Transverse colon (tissue), 4 donors: ENCODE data around the gene STAB1. TPM values are rescaled to one million over a fixed set of nuclear protein-coding genes. Genes with fewer than 3 reads are reported as not detected.

Experiments
- DNase-seq: peaks from one replicate; pipeline ENCODE4 v3.0.0-alpha.2; 2019
- H3K27ac ChIP-seq, 4 donors: fragments of 200-600 bp; sonication (generic); 2 replicates each; pipeline ENCODE4 v1.5.1; 2016 to 2018; ENCODE audit warnings: inconsistent platforms in 4 of 4
- H3K27me3 ChIP-seq: fragments of 200-600 bp; sonication (generic); 2 replicates; pipeline ENCODE4 v1.5.1; 2017; ENCODE audit warnings: inconsistent platforms
- H3K36me3 ChIP-seq, 4 donors: fragments of 200-600 bp; sonication (generic); 2 replicates each; pipeline ENCODE4 v1.5.1; 2017 to 2019; ENCODE audit warnings: inconsistent platforms in 4 of 4
- H3K4me1 ChIP-seq, 4 donors: fragments of 200-600 bp; sonication (generic); 2 replicates each; pipeline ENCODE4 v1.5.1; 2017 to 2020; ENCODE audit warnings: inconsistent platforms in 4 of 4
- H3K4me3 ChIP-seq, 4 donors: fragments of 200-600 bp; sonication (generic); 1 replicate in 1 of 4; 2 replicates in 3 of 4; pipeline versions ENCODE4 v1.5.1 to v1.6.1; 2017 to 2019; ENCODE audit warnings: inconsistent platforms in 4 of 4
- H3K9me3 ChIP-seq, 2 donors: fragments of 200-600 bp; sonication (generic); 2 replicates each; pipeline ENCODE4 v1.5.1; 2017 to 2019; ENCODE audit warnings: inconsistent platforms in 2 of 2
- EP300 ChIP-seq: sonication (generic); formaldehyde crosslinking; IDR thresholded peaks from one replicate; pipeline ENCODE4 v1.6.1; 2017; ENCODE audit warnings: antibody characterized with exemption, low read depth
- POLR2A ChIP-seq: fragments of 450-650 bp; IDR thresholded peaks from one replicate; pipeline ENCODE4 v1.6.1; 2016; ENCODE audit warnings: antibody characterized with exemption, mild to moderate bottlenecking, moderate library complexity
- POLR2AphosphoS5 ChIP-seq, 3 donors: sonication (generic); formaldehyde crosslinking; IDR thresholded peaks; one replicate each; pipeline ENCODE4 v1.6.1; 2016; ENCODE audit warnings: antibody characterized with exemption in 3 of 3
- WGBS, 2 donors: methylation state at CpG; one replicate each; pipeline ENCODE4 v1.1.5; 2018; ENCODE audit warnings: low coverage in 1 of 2; 5-methylcytosine and 5-hydroxymethylcytosine counted together
- in situ Hi-C, 4 donors: fragments of 200-750 bp; cut with MboI; loops; one replicate each; pipeline versions ENCODE4 v1.15.0 to v1.15.1; 2017; ENCODE audit warnings: low sequenced_read_pairs in 3 of 4, low pct_ligation_motif_present in 1 of 4, low pct_unique_long_range_greater_than_20kb in 1 of 4
- intact Hi-C: fragments of 100-400 bp; cut with DNase I; formaldehyde crosslinking; loops from one replicate; pipeline ENCODE4 v1.15.1; 2023; ENCODE audit warnings: low total_unique reads
- total RNA-seq, 4 donors: library from RNA; depleted of rRNA; stranded (reverse); fragments of >200 nt; gene quantifications; one replicate each; pipeline ENCODE4 v1.1.0, GENCODE V29; 2016
- TF ChIP-seq, protein P1 (sequence below), 5 experiments: fragments of 200-600 bp in 3 of 5; fragments of 450-650 bp in 2 of 5; sonication (generic) in 3 of 5; IDR thresholded peaks; 1 replicate in 2 of 5; 2 replicates in 3 of 5; pipeline ENCODE4 v1.5.1; 2016 to 2017; ENCODE audit warnings: antibody characterized with exemption in 5 of 5, inconsistent platforms in 3 of 5, mild to moderate bottlenecking in 2 of 5, moderate library complexity in 1 of 5

Gene STAB1
- total RNA-seq, 4 donors from 2014 or later = 42.6 to 152 (median 70.3) TPM

DNA sequence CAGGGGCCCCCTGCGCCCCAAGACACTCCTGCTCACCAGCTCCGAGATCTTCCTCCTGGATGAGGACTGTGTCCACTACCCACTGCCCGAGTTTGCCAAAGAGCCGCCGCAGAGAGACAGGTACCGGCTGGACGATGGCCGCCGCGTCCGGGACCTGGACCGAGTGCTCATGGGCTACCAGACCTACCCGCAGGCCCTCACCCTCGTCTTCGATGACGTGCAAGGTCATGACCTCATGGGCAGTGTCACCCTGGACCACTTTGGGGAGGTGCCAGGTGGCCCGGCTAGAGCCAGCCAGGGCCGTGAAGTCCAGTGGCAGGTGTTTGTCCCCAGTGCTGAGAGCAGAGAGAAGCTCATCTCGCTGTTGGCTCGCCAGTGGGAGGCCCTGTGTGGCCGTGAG lies 3.1 kb upstream of the STAB1 start:
- no peaks in the 10 kb centered on the region for H3K9me3 ChIP-seq
- H3K4me1 ChIP-seq = peaks cover 0 to 3% (median 0%) of the 10 kb centered on the region in 4 donors
- H3K27me3 ChIP-seq = no peaks in the 10 kb centered on the region
- H3K36me3 ChIP-seq = peaks cover 0 to 37% (median 18%) of the 10 kb centered on the region in 4 donors
- H3K27ac ChIP-seq = no peak overlapping the region
- 92% methylated on average over 18 of the region's 21 CpGs; no CpG with 5 or more reads in 1 of the 2 donors for WGBS, 2 donors
- H3K4me3 ChIP-seq = no peak overlapping the region
- DNase-seq = no peak
- TF ChIP-seq POLR2AphosphoS5 (IDR thresholded peaks at IDR 0.05) (no peak), EP300 (no peak), POLR2A (no peak)
- TF ChIP-seq, protein P1, sequence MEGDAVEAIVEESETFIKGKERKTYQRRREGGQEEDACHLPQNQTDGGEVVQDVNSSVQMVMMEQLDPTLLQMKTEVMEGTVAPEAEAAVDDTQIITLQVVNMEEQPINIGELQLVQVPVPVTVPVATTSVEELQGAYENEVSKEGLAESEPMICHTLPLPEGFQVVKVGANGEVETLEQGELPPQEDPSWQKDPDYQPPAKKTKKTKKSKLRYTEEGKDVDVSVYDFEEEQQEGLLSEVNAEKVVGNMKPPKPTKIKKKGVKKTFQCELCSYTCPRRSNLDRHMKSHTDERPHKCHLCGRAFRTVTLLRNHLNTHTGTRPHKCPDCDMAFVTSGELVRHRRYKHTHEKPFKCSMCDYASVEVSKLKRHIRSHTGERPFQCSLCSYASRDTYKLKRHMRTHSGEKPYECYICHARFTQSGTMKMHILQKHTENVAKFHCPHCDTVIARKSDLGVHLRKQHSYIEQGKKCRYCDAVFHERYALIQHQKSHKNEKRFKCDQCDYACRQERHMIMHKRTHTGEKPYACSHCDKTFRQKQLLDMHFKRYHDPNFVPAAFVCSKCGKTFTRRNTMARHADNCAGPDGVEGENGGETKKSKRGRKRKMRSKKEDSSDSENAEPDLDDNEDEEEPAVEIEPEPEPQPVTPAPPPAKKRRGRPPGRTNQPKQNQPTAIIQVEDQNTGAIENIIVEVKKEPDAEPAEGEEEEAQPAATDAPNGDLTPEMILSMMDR (IDR thresholded peaks at IDR 0.05) = no peak
- intact Hi-C loops = no loop called here
- in situ Hi-C loops = no loop called here

DNA sequence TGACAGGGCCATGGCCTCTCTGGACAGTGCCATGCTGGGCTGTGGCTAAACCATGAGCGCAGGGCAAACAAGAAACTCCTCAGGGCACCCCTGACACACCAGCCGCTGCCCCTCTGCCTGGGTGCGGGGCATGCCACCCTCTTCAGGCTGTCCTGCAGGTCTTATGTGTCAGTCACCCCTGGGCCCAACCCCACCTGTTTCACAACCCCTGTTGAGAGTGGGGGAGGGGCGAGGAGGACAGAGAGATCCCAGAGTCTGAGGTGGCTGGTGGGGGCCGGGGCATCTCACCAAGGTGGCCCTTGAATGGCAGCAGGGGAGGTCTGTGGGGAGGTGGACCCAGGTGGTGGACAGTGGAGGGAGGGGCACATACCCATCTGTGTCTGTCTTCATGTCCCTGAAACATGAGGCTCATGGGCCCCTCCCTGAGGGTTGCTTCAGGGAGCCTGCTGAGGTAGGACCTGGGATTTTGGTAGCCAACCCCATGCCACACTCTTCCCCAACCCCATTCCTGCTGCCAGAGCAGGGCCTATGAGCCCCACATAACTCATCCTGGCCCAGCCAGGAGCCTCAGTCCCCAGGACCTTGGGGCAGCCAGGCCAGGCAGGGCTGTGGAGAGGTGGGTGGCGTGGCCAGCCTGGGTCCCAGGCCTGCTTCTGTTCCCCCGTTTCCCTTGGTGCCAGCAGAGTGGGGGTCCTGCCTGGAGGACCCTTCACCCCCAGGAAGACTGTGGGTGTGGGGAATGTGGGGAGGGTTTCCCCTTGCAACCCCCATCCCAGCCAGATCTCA lies 1.7 kb upstream of the STAB1 start:
- WGBS, 2 donors = 93% methylated on average over 7 of the region's 7 CpGs; no CpG with 5 or more reads in 1 of the 2 donors
- peaks cover 0 to 31% (median 15%) of the 10 kb centered on the region in 4 donors for H3K36me3 ChIP-seq
- H3K4me1 ChIP-seq = peaks cover 0 to 6% (median 0%) of the 10 kb centered on the region in 4 donors
- no peaks in the 10 kb centered on the region for H3K27me3 ChIP-seq
- in situ Hi-C loops (no loop called here), intact Hi-C loops (no loop called here)
- TF ChIP-seq EP300 = no peak
- TF ChIP-seq POLR2AphosphoS5 (IDR thresholded peaks at IDR 0.05) = no peak
- TF ChIP-seq, protein P1 (IDR thresholded peaks at IDR 0.05) = no peak
- no peak for TF ChIP-seq POLR2A
- no peaks in the 10 kb centered on the region for H3K9me3 ChIP-seq
- no peak for DNase-seq
- H3K4me3 ChIP-seq = no peak overlapping the region
- peak overlapping the region in 1 of 4 donors; percentile 8 for H3K27ac ChIP-seq

DNA sequence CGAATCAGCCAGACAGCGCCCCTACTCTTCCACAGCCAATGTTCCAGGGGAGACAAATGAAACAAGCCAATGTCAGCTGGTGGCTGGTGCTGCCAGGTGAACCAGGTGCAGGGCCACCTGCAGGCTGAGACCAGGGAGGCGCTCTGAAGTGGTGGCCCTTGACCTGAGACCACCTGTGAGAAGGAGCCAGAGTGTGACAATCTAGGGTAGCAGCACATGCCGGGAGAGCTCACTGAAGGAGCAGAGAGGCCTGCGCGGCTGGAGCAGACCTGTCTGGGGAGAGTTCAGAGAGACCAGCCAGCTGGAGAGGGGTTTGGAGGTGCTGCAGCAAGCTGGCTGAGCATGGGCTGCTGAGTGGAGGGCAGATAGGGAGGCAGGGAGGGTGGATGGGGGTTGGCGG lies 693 bp upstream of the STAB1 start:
- intact Hi-C loops (no loop called here), in situ Hi-C loops (no loop called here)
- H3K36me3 ChIP-seq = peaks cover 0 to 23% (median 10%) of the 10 kb centered on the region in 4 donors
- no peak for TF ChIP-seq EP300
- DNase-seq = no peak
- 70 to 86% methylated on average over 4 to 7 of the region's 7 CpGs for WGBS, 2 donors
- peak overlapping the region in 3 of 4 donors; percentile 48 to 70 (median 65) for H3K27ac ChIP-seq
- H3K4me1 ChIP-seq = peaks cover 0 to 6% (median 0%) of the 10 kb centered on the region in 4 donors
- H3K9me3 ChIP-seq = no peaks in the 10 kb centered on the region
- no peak overlapping the region for H3K4me3 ChIP-seq
- H3K27me3 ChIP-seq = no peaks in the 10 kb centered on the region

DNA sequence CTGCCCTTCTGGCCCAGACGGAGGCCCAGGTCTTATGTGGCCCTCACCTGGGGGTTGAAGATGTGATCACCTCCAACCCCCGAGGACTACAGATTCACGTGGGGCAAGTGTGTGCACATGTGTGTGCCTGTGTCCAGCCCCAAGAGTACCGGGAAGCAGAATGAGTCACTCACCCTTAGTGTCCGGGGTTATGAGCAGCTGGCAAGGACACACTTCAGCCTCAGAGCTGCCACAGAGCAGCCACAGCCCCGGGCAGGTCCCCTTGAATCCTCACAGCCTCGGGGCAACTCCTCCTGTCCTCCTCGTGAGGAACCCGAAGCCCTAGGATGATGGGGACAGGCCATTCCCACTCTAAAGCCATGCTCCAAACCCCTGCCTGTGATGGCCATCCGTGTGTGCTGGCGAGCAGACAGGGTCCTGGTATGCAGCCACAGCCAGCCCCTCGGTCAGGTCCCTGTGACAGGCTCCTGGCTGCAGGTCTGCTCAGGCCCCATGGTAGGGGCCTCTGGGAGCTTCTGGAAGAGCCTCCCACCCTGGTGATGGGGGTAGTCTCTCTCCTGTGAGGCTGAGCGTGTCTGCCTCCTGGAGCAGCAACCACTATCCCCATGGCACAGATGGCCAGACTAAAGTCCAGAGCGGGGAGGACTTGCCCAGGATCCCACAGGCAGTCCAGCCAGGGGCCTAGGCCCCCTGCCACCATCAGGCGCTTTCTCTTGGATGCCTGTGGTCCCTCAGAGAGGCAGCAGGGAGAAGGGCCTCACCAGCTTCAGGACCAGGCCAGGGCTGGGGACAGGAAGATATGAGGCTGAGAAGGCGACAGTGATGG lies 852 bp downstream of the STAB1 start:
- H3K27me3 ChIP-seq = no peaks in the 10 kb centered on the region
- WGBS, 2 donors = 62% methylated on average over 11 of the region's 16 CpGs; no CpG with 5 or more reads in 1 of the 2 donors
- peak overlapping the region in 3 of 4 donors; percentile 4 to 32 (median 13) for H3K4me3 ChIP-seq
- no peak for DNase-seq
- H3K27ac ChIP-seq = peak overlapping the region; percentile 48 to 70 (median 58)
- intact Hi-C loops = no loop called here
- H3K9me3 ChIP-seq = no peaks in the 10 kb centered on the region
- H3K36me3 ChIP-seq = peaks cover 0 to 16% (median 6%) of the 10 kb centered on the region in 4 donors
- in situ Hi-C loops = no loop called here
- peak in 1 of 3 donors; percentile 19 for TF ChIP-seq POLR2AphosphoS5 (IDR thresholded peaks at IDR 0.05)
- TF ChIP-seq POLR2A = no peak
- peaks cover 0 to 3% (median 0%) of the 10 kb centered on the region in 4 donors for H3K4me1 ChIP-seq
